ENCODE data around the gene ANKRD53.

- no peak for TF ChIP-seq CTCF (IDR thresholded peaks at IDR 0.05; ENCODE audit: low read depth, low read length)
- TF ChIP-seq EZH2phosphoT487 (IDR thresholded peaks at IDR 0.05; ENCODE audit: low read depth): no peak
These were observed 41.2 kb upstream of the ANKRD53 start for GRCh38 chr2:70936979-70937811.
